K562 (cell line): Measurements from ENCODE around the gene CDYL. TPM values are rescaled to one million over a fixed set of nuclear protein-coding genes. Genes with fewer than 3 reads are reported as not detected.

Experiments used
- FOXA1 ChIP-seq: fragments of 450-650 bp; IDR thresholded peaks from 2 replicates; pipeline ENCODE4 v1.6.1; 2016; ENCODE audit warnings: mild to moderate bottlenecking, borderline replicate concordance
- FUS ChIP-seq: fragments of 200-400 bp; formaldehyde crosslinking; optimal IDR thresholded peaks from 2 replicates; pipeline ENCODE3; 2017; ENCODE audit warnings: low read depth, low read length
- KAT7 ChIP-seq: sonication (generic); formaldehyde crosslinking; IDR thresholded peaks from 2 replicates; pipeline ENCODE4 v1.8.0; 2022; ENCODE audit warnings: missing genetic modification reagents, mild to moderate bottlenecking, borderline replicate concordance
- NFRKB ChIP-seq: fragments of 450-650 bp; IDR thresholded peaks from 2 replicates; pipeline ENCODE4 v1.6.1; 2016; ENCODE audit warnings: low read depth
- SNAPC5 ChIP-seq: fragments of 250-450 bp; sonication (Bioruptor Pico); IDR thresholded peaks from 2 replicates; pipeline ENCODE4 v1.8.0; 2021; ENCODE audit warnings: moderate library complexity, mild to moderate bottlenecking, inconsistent platforms
- SUPT5H ChIP-seq: fragments of 450-650 bp; IDR thresholded peaks from 2 replicates; pipeline ENCODE4 v1.6.1; 2016
- polyA plus RNA-seq, 8 experiments: library from polyadenylated mRNA; depleted of rRNA in 4 of 8; stranded (reverse) in 5 of 8; unstranded in 3 of 8; fragments of >200 nt; fragmentation: Nextera tagmentation in 2 of 8; fragmentation: Illumina TruSeq in 1 of 8; extraction: Ambion mirVana in 2 of 8; extraction: Trizol in 1 of 8; gene quantifications; 2 replicates each; pipeline versions ENCODE4 v1.2.1 to v1.2.3, GENCODE V29; 2011 to 2014; ENCODE audit warnings: inconsistent platforms in 1 of 8, missing spikeins in 1 of 8
- total RNA-seq, 7 experiments: library from RNA; depleted of rRNA in 6 of 7; stranded (reverse); fragments of >200 nt in 6 of 7; fragmentation: Illumina TruSeq in 2 of 7; extraction: Trizol in 2 of 7; gene quantifications; 2 replicates each; pipeline versions ENCODE4 v1.2.1 to v1.2.3, GENCODE V29; 2011 to 2021; ENCODE audit warnings: low replicate concordance in 1 of 7
- TF ChIP-seq, protein P1 (sequence below), 2 experiments: fragments of 450-650 bp in 1 of 2; sonication (generic) in 1 of 2; formaldehyde crosslinking in 1 of 2; IDR thresholded peaks; 2 replicates each; pipeline versions ENCODE4 v1.7.1 to v1.9.0; 2016 to 2022; ENCODE audit warnings: inconsistent platforms in 1 of 2, mild to moderate bottlenecking in 1 of 2, missing genetic modification reagents in 1 of 2
- TF ChIP-seq, protein P2 (sequence below): fragments of 200-600 bp; sonication (generic); IDR thresholded peaks from one replicate; pipeline ENCODE4 v1.6.1; 2012; ENCODE audit warnings: mild to moderate bottlenecking, low read depth, low read length, inconsistent platforms

The CDYL gene
- total and polyA plus RNA-seq, 9 of the 15 experiments (the other 6 are each of a cell fraction or from before 2014, with no cell fraction given), result 8.1 to 45.8 (median 40.8) TPM

- TF ChIP-seq, protein P1, sequence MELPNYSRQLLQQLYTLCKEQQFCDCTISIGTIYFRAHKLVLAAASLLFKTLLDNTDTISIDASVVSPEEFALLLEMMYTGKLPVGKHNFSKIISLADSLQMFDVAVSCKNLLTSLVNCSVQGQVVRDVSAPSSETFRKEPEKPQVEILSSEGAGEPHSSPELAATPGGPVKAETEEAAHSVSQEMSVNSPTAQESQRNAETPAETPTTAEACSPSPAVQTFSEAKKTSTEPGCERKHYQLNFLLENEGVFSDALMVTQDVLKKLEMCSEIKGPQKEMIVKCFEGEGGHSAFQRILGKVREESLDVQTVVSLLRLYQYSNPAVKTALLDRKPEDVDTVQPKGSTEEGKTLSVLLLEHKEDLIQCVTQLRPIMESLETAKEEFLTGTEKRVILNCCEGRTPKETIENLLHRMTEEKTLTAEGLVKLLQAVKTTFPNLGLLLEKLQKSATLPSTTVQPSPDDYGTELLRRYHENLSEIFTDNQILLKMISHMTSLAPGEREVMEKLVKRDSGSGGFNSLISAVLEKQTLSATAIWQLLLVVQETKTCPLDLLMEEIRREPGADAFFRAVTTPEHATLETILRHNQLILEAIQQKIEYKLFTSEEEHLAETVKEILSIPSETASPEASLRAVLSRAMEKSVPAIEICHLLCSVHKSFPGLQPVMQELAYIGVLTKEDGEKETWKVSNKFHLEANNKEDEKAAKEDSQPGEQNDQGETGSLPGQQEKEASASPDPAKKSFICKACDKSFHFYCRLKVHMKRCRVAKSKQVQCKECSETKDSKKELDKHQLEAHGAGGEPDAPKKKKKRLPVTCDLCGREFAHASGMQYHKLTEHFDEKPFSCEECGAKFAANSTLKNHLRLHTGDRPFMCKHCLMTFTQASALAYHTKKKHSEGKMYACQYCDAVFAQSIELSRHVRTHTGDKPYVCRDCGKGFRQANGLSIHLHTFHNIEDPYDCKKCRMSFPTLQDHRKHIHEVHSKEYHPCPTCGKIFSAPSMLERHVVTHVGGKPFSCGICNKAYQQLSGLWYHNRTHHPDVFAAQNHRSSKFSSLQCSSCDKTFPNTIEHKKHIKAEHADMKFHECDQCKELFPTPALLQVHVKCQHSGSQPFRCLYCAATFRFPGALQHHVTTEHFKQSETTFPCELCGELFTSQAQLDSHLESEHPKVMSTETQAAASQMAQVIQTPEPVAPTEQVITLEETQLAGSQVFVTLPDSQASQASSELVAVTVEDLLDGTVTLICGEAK (IDR thresholded peaks at IDR 0.05), result peak; percentile 67; the same call in 1 of the 2 replicates
- TF ChIP-seq, protein P1 (CRISPR knock-in tag; IDR thresholded peaks at IDR 0.05), result no peak
- TF ChIP-seq SUPT5H (no peak), SNAPC5 (CRISPR knock-in tag) (no peak), KAT7 (CRISPR knock-in tag) (no peak), FUS (no peak), FOXA1 (no peak), NFRKB (no peak)
- TF ChIP-seq, protein P2, sequence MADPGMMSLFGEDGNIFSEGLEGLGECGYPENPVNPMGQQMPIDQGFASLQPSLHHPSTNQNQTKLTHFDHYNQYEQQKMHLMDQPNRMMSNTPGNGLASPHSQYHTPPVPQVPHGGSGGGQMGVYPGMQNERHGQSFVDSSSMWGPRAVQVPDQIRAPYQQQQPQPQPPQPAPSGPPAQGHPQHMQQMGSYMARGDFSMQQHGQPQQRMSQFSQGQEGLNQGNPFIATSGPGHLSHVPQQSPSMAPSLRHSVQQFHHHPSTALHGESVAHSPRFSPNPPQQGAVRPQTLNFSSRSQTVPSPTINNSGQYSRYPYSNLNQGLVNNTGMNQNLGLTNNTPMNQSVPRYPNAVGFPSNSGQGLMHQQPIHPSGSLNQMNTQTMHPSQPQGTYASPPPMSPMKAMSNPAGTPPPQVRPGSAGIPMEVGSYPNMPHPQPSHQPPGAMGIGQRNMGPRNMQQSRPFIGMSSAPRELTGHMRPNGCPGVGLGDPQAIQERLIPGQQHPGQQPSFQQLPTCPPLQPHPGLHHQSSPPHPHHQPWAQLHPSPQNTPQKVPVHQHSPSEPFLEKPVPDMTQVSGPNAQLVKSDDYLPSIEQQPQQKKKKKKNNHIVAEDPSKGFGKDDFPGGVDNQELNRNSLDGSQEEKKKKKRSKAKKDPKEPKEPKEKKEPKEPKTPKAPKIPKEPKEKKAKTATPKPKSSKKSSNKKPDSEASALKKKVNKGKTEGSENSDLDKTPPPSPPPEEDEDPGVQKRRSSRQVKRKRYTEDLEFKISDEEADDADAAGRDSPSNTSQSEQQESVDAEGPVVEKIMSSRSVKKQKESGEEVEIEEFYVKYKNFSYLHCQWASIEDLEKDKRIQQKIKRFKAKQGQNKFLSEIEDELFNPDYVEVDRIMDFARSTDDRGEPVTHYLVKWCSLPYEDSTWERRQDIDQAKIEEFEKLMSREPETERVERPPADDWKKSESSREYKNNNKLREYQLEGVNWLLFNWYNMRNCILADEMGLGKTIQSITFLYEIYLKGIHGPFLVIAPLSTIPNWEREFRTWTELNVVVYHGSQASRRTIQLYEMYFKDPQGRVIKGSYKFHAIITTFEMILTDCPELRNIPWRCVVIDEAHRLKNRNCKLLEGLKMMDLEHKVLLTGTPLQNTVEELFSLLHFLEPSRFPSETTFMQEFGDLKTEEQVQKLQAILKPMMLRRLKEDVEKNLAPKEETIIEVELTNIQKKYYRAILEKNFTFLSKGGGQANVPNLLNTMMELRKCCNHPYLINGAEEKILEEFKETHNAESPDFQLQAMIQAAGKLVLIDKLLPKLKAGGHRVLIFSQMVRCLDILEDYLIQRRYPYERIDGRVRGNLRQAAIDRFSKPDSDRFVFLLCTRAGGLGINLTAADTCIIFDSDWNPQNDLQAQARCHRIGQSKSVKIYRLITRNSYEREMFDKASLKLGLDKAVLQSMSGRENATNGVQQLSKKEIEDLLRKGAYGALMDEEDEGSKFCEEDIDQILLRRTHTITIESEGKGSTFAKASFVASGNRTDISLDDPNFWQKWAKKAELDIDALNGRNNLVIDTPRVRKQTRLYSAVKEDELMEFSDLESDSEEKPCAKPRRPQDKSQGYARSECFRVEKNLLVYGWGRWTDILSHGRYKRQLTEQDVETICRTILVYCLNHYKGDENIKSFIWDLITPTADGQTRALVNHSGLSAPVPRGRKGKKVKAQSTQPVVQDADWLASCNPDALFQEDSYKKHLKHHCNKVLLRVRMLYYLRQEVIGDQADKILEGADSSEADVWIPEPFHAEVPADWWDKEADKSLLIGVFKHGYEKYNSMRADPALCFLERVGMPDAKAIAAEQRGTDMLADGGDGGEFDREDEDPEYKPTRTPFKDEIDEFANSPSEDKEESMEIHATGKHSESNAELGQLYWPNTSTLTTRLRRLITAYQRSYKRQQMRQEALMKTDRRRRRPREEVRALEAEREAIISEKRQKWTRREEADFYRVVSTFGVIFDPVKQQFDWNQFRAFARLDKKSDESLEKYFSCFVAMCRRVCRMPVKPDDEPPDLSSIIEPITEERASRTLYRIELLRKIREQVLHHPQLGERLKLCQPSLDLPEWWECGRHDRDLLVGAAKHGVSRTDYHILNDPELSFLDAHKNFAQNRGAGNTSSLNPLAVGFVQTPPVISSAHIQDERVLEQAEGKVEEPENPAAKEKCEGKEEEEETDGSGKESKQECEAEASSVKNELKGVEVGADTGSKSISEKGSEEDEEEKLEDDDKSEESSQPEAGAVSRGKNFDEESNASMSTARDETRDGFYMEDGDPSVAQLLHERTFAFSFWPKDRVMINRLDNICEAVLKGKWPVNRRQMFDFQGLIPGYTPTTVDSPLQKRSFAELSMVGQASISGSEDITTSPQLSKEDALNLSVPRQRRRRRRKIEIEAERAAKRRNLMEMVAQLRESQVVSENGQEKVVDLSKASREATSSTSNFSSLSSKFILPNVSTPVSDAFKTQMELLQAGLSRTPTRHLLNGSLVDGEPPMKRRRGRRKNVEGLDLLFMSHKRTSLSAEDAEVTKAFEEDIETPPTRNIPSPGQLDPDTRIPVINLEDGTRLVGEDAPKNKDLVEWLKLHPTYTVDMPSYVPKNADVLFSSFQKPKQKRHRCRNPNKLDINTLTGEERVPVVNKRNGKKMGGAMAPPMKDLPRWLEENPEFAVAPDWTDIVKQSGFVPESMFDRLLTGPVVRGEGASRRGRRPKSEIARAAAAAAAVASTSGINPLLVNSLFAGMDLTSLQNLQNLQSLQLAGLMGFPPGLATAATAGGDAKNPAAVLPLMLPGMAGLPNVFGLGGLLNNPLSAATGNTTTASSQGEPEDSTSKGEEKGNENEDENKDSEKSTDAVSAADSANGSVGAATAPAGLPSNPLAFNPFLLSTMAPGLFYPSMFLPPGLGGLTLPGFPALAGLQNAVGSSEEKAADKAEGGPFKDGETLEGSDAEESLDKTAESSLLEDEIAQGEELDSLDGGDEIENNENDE, result no peak
Measured at GRCh38 chr6:4977468-4977867, 201.3 kb downstream of the CDYL start (continued).
